ENCODE measurements around the gene TOM1.

Gene TOM1

DNA sequence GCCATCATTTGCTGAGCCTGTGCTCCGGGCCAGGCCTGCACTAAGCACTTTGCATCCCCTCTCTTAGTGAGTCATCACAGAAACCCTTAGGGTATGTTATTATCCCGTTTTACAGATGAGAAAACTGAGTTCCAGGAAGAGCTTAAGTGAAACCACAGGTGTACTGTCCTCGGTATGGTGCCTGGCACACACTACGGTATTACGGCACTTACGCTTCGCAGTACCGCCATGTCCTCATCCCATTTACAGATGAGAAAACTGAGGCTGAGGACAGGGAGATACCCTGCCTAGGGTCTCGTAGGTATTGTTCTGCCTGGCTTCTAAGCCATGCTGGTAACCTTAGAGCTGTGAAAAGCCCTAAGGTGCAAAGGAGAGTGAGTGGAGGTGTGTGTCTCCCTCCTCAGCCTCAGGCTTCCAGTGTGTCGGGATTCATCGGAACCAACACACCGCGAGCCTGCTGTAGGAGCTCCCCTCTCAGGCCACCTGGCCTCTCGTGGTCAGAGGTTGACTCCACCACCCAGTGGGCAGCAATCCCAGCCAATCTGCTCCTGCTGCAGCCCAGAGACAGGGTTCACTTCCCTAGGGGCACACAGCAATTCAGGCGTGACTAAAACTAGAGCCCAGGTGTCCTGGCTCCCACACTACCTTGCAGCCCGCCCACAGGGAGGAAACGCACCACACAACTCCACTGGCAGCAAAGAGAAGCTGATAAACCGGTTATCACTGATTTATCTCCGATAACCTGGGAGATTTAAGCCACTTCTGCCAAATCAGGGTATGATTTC, 41.6 kb downstream of the TOM1 start:
- no peak overlapping the region for H3K27ac ChIP-seq
- peaks cover 4% of the 10 kb centered on the region; the same call in 1 of the 2 replicates for H3K36me3 ChIP-seq
- H3K4me3 ChIP-seq (ENCODE audit: low read depth, low read length), result no peak overlapping the region
- DNase-seq, result no peak
- TF ChIP-seq, protein P1, sequence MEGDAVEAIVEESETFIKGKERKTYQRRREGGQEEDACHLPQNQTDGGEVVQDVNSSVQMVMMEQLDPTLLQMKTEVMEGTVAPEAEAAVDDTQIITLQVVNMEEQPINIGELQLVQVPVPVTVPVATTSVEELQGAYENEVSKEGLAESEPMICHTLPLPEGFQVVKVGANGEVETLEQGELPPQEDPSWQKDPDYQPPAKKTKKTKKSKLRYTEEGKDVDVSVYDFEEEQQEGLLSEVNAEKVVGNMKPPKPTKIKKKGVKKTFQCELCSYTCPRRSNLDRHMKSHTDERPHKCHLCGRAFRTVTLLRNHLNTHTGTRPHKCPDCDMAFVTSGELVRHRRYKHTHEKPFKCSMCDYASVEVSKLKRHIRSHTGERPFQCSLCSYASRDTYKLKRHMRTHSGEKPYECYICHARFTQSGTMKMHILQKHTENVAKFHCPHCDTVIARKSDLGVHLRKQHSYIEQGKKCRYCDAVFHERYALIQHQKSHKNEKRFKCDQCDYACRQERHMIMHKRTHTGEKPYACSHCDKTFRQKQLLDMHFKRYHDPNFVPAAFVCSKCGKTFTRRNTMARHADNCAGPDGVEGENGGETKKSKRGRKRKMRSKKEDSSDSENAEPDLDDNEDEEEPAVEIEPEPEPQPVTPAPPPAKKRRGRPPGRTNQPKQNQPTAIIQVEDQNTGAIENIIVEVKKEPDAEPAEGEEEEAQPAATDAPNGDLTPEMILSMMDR (IDR thresholded peaks at IDR 0.05; ENCODE audit: low read depth, low read length), result no peak
- no peaks in the 10 kb centered on the region for H3K27me3 ChIP-seq (ENCODE audit: insufficient read depth, low read depth, severe bottlenecking)
- peaks cover 2% of the 10 kb centered on the region for H3K9me3 ChIP-seq (ENCODE audit: severe bottlenecking)

- no peaks in the 10 kb centered on the region for H3K27me3 ChIP-seq (ENCODE audit: insufficient read depth, low read depth, severe bottlenecking)
- H3K27ac ChIP-seq, result no peak overlapping the region
- H3K36me3 ChIP-seq, result peaks cover 4% of the 10 kb centered on the region; the same call in 1 of the 2 replicates
- TF ChIP-seq, protein P1 (IDR thresholded peaks at IDR 0.05; ENCODE audit: low read depth, low read length), result no peak
- peaks cover 2% of the 10 kb centered on the region for H3K9me3 ChIP-seq (ENCODE audit: severe bottlenecking)
- DNase-seq, result no peak
- no peak overlapping the region for H3K4me3 ChIP-seq (ENCODE audit: low read depth, low read length)
Observed at GRCh38 chr22:35342390-35342789, 42.7 kb downstream of the TOM1 start.

DNA sequence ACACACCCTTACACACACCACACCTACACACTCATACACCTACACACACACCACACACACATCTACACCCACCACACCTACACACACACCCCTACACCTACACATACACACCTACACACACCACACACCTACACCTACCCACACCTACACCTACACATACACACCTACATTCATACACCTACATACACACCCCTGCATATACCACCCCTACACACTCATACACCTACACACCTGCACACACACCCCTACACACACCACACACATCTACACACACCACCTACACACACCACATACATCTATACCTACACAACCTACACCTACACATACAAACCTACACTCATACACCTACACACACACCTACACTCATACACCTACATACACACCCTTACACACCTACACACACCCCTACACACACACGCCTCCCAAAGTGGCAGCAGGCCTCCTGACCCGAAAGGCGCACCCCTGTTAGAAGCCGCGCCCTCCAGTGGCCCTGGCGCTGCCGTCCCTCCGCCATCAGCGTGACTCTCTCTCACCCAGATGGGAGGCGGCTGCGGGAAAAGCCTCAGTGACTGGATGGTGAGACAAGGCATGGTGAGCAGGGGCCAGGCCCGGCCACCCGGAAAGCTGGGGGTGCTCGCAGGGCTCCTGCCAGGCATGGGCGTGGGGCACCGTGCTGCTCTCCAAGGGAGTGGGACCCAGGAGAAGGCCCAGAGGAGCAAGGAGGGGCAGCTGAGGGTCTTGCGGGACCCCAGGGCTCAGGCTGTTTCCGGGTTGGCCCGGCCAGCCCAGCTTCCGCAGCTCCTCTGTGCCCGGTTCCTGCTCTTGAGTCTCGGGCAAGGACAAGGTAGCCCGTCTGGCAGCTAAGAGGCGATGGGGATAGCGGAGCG, 44.2 kb downstream of the TOM1 start:
- no peak for DNase-seq
- Histone ChIP-seq H3K9me3 (ENCODE audit: severe bottlenecking) (peaks cover 2% of the 10 kb centered on the region), H3K4me3 (ENCODE audit: low read depth, low read length) (no peak overlapping the region), H3K36me3 (peaks cover 1% of the 10 kb centered on the region; the same call in 1 of the 2 replicates), H3K27me3 (ENCODE audit: insufficient read depth, low read depth, severe bottlenecking) (no peaks in the 10 kb centered on the region), H3K27ac (no peak overlapping the region)
- TF ChIP-seq, protein P1 (IDR thresholded peaks at IDR 0.05; ENCODE audit: low read depth, low read length), result no peak

DNA sequence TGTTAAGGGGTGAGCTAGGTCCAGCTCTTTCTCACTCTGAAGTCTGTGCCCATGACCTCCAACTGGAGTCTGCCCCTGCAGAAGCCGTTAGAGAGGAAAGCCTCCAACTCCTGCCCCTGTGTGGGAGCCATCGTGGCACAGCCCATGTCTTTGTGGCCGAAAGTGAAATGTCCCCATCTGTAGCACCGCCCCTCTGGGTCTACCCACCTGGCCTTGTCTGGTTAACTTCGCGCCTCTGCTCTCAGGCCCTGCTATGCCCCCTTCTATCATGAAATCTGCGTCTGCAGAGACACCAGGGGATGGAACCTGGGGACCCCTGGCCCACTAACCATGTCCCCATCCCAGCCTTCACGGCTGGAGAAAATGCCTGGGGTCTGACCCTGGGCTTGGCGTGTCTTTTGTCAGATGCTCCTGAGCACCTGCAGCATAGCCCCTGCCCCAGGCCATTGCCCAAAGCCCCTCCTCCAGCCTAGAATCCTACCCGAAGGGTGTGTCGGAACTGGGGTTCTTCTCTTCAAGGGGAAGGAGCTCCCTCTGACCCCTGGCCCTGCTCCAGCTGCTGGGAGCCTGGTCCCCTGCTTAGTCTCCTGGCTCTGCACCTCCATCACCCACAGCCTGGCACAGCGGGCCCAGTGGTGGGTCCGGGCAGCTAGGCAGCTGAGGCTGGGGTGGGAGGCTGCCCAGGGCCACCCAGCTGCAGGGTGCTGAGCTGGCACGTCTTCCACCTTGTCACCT, 45.4 kb downstream of the TOM1 start:
- Histone ChIP-seq H3K27ac (no peak overlapping the region), H3K4me3 (ENCODE audit: low read depth, low read length) (no peak overlapping the region), H3K36me3 (no peaks in the 10 kb centered on the region), H3K27me3 (ENCODE audit: insufficient read depth, low read depth, severe bottlenecking) (no peaks in the 10 kb centered on the region), H3K9me3 (ENCODE audit: severe bottlenecking) (peaks cover 2% of the 10 kb centered on the region)
- DNase-seq, result no peak
- TF ChIP-seq, protein P1 (IDR thresholded peaks at IDR 0.05; ENCODE audit: low read depth, low read length), result no peak

GRCh38 chr22:35345808-35346505, 46.3 kb downstream of the TOM1 start:
- H3K4me3 ChIP-seq (ENCODE audit: low read depth, low read length), result no peak overlapping the region
- TF ChIP-seq, protein P1 (IDR thresholded peaks at IDR 0.05; ENCODE audit: low read depth, low read length), result no peak
- no peaks in the 10 kb centered on the region for H3K36me3 ChIP-seq
- H3K27ac ChIP-seq, result no peak overlapping the region
- DNase-seq, result no peak
- peaks cover 2% of the 10 kb centered on the region for H3K9me3 ChIP-seq (ENCODE audit: severe bottlenecking)
- H3K27me3 ChIP-seq (ENCODE audit: insufficient read depth, low read depth, severe bottlenecking), result no peaks in the 10 kb centered on the region
